ENCODE measurements around the gene ZC3H18.

The ZC3H18 gene

GRCh38 chr16:88678224-88678979, 108.2 kb downstream of the ZC3H18 start:
- DNase-seq (ENCODE audit: low spot score) = no peak

- no peak for DNase-seq (ENCODE audit: low spot score)
These were observed 110.4 kb downstream of the ZC3H18 start for GRCh38 chr16:88680554-88681083.

- DNase-seq (ENCODE audit: low spot score) = no peak
These were observed 111.0 kb downstream of the ZC3H18 start for GRCh38 chr16:88681084-88681680.
